Measurements from ENCODE around the gene SAMD7.

DNA sequence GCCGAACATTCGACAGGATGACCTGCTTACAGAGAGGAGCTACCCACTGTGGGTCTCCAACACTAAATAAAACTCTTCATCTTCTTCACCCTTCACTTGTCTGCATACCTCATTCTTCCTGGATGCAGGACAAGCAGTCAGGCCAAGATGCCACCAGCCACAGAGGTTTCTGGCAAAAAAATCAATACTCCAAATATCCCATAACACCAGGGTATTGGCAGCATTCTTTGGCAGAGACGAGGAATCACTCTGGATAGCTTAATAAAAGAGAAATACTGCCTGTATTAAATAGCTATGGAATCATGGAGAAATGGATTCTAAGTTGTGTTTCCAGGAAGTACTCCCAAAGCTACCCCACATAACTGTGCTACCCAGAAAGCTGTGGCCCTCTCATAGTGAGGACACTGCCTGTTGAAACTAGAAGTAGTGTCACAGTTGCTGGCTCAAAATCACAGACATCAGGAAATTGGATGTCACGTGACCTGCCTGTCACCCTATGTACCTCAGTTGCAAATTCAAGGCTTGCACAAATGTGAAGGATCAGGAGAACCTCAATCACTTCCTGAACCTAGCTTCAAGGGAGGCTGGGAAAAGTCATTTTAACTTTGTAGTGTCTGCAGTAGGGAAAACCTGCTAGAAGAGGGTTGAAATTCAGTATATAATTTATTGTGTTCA lies 30.7 kb upstream of the SAMD7 start:
- TF ChIP-seq, protein P1, sequence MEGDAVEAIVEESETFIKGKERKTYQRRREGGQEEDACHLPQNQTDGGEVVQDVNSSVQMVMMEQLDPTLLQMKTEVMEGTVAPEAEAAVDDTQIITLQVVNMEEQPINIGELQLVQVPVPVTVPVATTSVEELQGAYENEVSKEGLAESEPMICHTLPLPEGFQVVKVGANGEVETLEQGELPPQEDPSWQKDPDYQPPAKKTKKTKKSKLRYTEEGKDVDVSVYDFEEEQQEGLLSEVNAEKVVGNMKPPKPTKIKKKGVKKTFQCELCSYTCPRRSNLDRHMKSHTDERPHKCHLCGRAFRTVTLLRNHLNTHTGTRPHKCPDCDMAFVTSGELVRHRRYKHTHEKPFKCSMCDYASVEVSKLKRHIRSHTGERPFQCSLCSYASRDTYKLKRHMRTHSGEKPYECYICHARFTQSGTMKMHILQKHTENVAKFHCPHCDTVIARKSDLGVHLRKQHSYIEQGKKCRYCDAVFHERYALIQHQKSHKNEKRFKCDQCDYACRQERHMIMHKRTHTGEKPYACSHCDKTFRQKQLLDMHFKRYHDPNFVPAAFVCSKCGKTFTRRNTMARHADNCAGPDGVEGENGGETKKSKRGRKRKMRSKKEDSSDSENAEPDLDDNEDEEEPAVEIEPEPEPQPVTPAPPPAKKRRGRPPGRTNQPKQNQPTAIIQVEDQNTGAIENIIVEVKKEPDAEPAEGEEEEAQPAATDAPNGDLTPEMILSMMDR (IDR thresholded peaks at IDR 0.05) = no peak
- TF ChIP-seq POLR2A (IDR thresholded peaks at IDR 0.05) = no peak
